HG02840 (cell line): ENCODE results near the gene PEA15.

ENCODE experiments used
- ATAC-seq: cut with Tn5 transposase; IDR thresholded peaks from one replicate; pipeline ENCODE4 v1.9.1; 2021; ENCODE audit warnings: mild to moderate bottlenecking, moderate library complexity, moderate number of reproducible peaks; ENCODE audit not compliant: unreplicated experiment, low FRiP score

The PEA15 gene

DNA sequence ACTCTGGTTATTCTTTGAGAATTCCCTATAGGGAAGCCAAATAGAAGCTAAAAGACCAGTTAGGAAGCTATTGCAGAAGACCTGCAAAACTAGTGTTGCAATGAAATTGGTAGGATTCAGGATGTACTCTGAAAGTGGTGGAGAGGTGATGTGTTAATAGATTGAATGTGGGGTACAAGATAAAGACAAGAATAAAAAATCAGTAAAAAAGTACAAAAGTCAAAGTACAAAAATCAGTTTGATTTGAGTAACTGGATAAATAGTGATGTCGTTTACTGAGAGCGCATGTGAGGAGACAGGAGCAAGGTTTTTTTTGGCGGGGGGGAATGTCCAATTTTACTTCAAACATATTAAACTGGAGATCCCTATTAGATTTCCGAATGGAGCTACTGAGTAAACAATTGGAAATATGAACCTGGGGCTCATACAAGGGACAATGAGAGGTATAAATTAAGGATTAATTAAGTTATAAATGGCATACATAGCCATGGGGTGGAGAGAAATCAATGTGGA lies 59.7 kb downstream of the PEA15 start:
- ATAC-seq = no peak
